Measurements from ENCODE around the gene CAPZB. TPM values are rescaled to one million over a fixed set of nuclear protein-coding genes. Genes with fewer than 3 reads are reported as not detected.

The CAPZB gene
- polyA plus RNA-seq, 1 of the 3 experiments (the other 2 are of a cell fraction), result 122 TPM

DNA sequence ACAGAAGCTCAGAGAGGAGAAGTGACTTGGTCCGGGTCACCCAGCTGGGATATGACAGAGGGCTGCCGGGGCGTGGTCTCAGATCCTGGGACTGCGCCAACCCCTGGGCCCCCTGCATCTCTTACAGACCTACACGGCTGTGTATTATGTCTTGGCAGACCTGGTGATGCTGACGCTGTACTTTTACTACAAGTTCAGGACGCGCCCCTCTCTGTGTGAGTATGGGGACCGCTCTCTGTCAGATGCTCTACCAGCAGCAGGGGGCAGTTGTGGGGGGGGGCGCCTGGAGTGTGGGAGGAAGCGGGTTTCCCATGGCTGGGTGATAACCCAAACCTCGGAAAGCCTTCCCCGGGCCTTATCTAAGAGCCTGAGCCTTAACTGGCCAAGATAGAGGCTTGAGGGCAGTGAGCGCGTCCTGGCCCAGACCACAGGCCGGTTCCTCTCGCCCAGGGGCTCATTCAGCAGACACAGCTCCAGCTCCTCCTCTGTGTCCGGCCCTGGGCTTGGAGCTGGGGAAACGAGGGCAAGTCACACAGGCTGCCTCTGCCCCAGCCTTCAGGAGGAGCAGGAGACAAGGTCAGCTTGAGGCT lies 159.9 kb downstream of the CAPZB start:
- H3K9me2 ChIP-seq, result no peaks in the 10 kb centered on the region
- no peaks in the 10 kb centered on the region; a peak in 1 of 4 replicates for H3K4me1 ChIP-seq (ENCODE audit: control insufficient read depth in 1 of 2, insufficient read depth in 2 of 2, low read depth in 1 of 2, low read length in 1 of 2)
- 89% methylated on average over 11 of the region's 19 CpGs for WGBS (ENCODE audit: low lambda C conversion rate)
- CTCF ChIA-PET, result interaction anchor here (1.0 kb wide), 1 partner anchor 16 kb away, joined by 4 read pairs; no protein-coding TSS in a partner anchor
- no peaks in the 10 kb centered on the region for H3F3A ChIP-seq (replicated peaks; ENCODE audit: insufficient read depth)
- TF ChIP-seq JUND (IDR thresholded peaks at IDR 0.05) (no peak), MEF2A (IDR thresholded peaks at IDR 0.05; ENCODE audit: borderline replicate concordance, low read depth) (no peak), RXRA (IDR thresholded peaks at IDR 0.05; ENCODE audit: borderline replicate concordance, low read depth) (no peak), ELF1 (IDR thresholded peaks at IDR 0.05) (no peak), NRF1 (IDR thresholded peaks at IDR 0.05; ENCODE audit: low read depth, low read length) (no peak)
- TF ChIP-seq, protein P1, sequence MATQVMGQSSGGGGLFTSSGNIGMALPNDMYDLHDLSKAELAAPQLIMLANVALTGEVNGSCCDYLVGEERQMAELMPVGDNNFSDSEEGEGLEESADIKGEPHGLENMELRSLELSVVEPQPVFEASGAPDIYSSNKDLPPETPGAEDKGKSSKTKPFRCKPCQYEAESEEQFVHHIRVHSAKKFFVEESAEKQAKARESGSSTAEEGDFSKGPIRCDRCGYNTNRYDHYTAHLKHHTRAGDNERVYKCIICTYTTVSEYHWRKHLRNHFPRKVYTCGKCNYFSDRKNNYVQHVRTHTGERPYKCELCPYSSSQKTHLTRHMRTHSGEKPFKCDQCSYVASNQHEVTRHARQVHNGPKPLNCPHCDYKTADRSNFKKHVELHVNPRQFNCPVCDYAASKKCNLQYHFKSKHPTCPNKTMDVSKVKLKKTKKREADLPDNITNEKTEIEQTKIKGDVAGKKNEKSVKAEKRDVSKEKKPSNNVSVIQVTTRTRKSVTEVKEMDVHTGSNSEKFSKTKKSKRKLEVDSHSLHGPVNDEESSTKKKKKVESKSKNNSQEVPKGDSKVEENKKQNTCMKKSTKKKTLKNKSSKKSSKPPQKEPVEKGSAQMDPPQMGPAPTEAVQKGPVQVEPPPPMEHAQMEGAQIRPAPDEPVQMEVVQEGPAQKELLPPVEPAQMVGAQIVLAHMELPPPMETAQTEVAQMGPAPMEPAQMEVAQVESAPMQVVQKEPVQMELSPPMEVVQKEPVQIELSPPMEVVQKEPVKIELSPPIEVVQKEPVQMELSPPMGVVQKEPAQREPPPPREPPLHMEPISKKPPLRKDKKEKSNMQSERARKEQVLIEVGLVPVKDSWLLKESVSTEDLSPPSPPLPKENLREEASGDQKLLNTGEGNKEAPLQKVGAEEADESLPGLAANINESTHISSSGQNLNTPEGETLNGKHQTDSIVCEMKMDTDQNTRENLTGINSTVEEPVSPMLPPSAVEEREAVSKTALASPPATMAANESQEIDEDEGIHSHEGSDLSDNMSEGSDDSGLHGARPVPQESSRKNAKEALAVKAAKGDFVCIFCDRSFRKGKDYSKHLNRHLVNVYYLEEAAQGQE (IDR thresholded peaks at IDR 0.05; ENCODE audit: low read depth, low read length), result no peak
- H3K27me3 ChIP-seq (ENCODE audit: insufficient read depth), result no peaks in the 10 kb centered on the region
- H3K4me2 ChIP-seq, result no peak overlapping the region
- H3K9ac ChIP-seq, result no peak overlapping the region
- H3K4me3 ChIP-seq (ENCODE audit: low read depth in 2 of 2, low read length in 1 of 2), result no peak overlapping the region
- POLR2A ChIA-PET, result interaction anchor here (0.6 kb wide), 1 partner anchor 23 kb away, joined by 3 read pairs; no protein-coding TSS in a partner anchor
- H3K36me3 ChIP-seq (replicated peaks in 1 of 2; ENCODE audit: control insufficient read depth in 1 of 2, insufficient read depth in 2 of 2, low read length in 1 of 2), result peaks cover 5 to 10% of the 10 kb centered on the region in 2 experiments
- no peaks in the 10 kb centered on the region for H3K9me3 ChIP-seq
- H4K20me1 ChIP-seq (ENCODE audit: insufficient read depth), result no peaks in the 10 kb centered on the region
- DNase-seq, result no peak
- H3K79me2 ChIP-seq (ENCODE audit: insufficient read depth), result no peaks in the 10 kb centered on the region
- no peak overlapping the region for H2AFZ ChIP-seq (ENCODE audit: low read depth)
- no peak overlapping the region for H3K27ac ChIP-seq (ENCODE audit: low read depth in 2 of 2, low read length in 1 of 2)

DNA sequence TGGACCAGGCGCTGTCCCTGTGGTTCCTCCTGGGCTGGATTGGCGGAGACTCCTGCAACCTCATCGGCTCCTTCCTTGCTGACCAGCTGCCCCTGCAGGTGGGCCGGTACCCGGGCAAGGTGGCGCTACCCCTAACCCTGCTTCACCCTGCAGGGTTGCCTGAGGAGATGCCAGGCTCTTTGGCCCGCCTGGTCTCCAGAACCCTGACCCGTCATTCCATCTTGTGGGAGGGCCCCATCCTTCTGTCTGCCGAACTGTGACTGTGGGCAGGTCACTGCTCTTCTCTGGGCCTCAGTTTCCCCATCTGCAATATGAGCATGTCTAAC lies 160.7 kb downstream of the CAPZB start:
- Histone ChIP-seq H3K4me3 (ENCODE audit: low read depth in 2 of 2, low read length in 1 of 2) (no peak overlapping the region), H3K27ac (ENCODE audit: low read depth in 2 of 2, low read length in 1 of 2) (no peak overlapping the region), H3K79me2 (ENCODE audit: insufficient read depth) (no peaks in the 10 kb centered on the region), H3K27me3 (ENCODE audit: insufficient read depth) (no peaks in the 10 kb centered on the region), H3K36me3 (replicated peaks in 1 of 2; ENCODE audit: control insufficient read depth in 1 of 2, insufficient read depth in 2 of 2, low read length in 1 of 2) (peaks cover 5 to 10% of the 10 kb centered on the region in 2 experiments), H2AFZ (ENCODE audit: low read depth) (no peak overlapping the region), H3F3A (replicated peaks; ENCODE audit: insufficient read depth) (no peaks in the 10 kb centered on the region), H3K9me3 (no peaks in the 10 kb centered on the region), H4K20me1 (ENCODE audit: insufficient read depth) (no peaks in the 10 kb centered on the region), H3K9ac (no peak overlapping the region), H3K4me1 (ENCODE audit: control insufficient read depth in 1 of 2, insufficient read depth in 2 of 2, low read depth in 1 of 2, low read length in 1 of 2) (no peaks in the 10 kb centered on the region), H3K4me2 (no peak overlapping the region), H3K9me2 (no peaks in the 10 kb centered on the region)
- no peak for DNase-seq
- ChIA-PET CTCF (no interaction called here), POLR2A (no interaction called here)
- TF ChIP-seq GATA2 (CRISPR knock-in tag; IDR thresholded peaks at IDR 0.05), result no peak
- TF ChIP-seq SIN3A (IDR thresholded peaks at IDR 0.05; ENCODE audit: borderline replicate concordance, low read depth, low read length), result no peak
- TF ChIP-seq MXI1 (IDR thresholded peaks at IDR 0.05; ENCODE audit: low read depth, low read length), result no peak
- no peak for TF ChIP-seq CHD2 (IDR thresholded peaks at IDR 0.05; ENCODE audit: low read length, partially characterized antibody)
- no peak for TF ChIP-seq RXRA (IDR thresholded peaks at IDR 0.05; ENCODE audit: borderline replicate concordance, low read depth)
- no peak for TF ChIP-seq TCF12 (IDR thresholded peaks at IDR 0.05)
- no peak for TF ChIP-seq RFX5 (IDR thresholded peaks at IDR 0.05; ENCODE audit: low read length)
- no peak for TF ChIP-seq MEF2A (IDR thresholded peaks at IDR 0.05; ENCODE audit: borderline replicate concordance, low read depth)
- WGBS (ENCODE audit: low lambda C conversion rate), result 90% methylated on average over 5 of the region's 9 CpGs

Measured in SK-N-SH (cell line).